ENCODE results near the gene HLA-DQA1.
"Not testable (repeated sequence)": the region's sequence is repeated elsewhere in the genome, so short reads cannot be mapped to it uniquely, and the experiment has no call there.

HLA-DQA1 gene

DNA sequence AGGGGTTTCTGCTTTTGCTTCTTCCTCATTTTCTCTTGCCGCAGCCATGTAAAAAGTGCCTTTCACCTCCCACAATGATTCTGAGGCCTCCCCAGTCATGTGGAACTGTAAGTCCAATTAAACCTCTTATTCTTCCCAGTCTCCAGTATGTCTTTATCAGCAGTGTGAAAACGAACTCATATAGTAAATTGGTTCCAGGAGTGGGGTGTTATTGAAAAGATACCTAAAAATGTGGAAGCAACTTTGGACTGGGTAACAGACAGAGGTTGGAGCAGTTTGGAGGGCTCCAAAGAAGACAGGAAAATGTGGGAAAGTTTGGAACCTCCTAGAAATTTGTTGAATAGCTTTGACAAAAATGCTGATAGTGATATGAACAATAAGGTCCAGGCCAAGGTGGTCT lies 34.7 kb downstream of the HLA-DQA1 start:
- H3K36me3 ChIP-seq (ENCODE audit: control insufficient read depth, insufficient read depth, low read length); H3K9me3 ChIP-seq (ENCODE audit: control insufficient read depth, low read length); H3K4me3 ChIP-seq (ENCODE audit: extremely low read depth, insufficient read depth, low read length, poor library complexity, severe bottlenecking); H3K27ac ChIP-seq (ENCODE audit: low read depth, low read length, severe bottlenecking); H3K4me1 ChIP-seq (ENCODE audit: control insufficient read depth, insufficient read depth, low read length, poor library complexity, severe bottlenecking): not testable (repeated sequence)
- 67% methylated on average over 1 of the region's 2 CpGs; no CpG with 5 or more reads in 1 of the 2 experiments for WGBS, 2 experiments (ENCODE audit: insufficient coverage in 2 of 2)

DNA sequence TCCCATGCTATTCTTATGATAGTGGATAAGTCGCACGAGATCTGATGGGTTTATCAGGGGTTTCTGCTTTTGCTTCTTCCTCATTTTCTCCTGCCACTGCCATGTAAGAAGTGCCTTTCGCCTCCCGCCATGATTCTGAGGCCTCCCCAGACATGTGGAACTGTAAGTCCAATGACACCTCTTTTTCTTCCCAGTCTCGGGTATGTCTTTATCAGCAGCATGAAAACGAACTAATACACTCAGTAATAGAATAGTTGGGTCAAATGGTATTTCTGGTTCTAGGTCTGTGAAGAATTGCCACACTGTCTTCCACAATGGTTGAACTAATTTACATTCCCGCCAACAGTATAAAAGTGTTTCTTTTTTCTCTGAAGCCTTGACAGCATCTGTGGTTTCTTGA lies 36.9 kb downstream of the HLA-DQA1 start:
- no CpG with 5 or more reads among the region's 7 CpGs for WGBS, 2 experiments (ENCODE audit: insufficient coverage in 2 of 2)
- H3K36me3 ChIP-seq (ENCODE audit: control insufficient read depth, insufficient read depth, low read length); H3K27ac ChIP-seq (ENCODE audit: low read depth, low read length, severe bottlenecking); H3K4me3 ChIP-seq (ENCODE audit: extremely low read depth, insufficient read depth, low read length, poor library complexity, severe bottlenecking); H3K4me1 ChIP-seq (ENCODE audit: control insufficient read depth, insufficient read depth, low read length, poor library complexity, severe bottlenecking); H3K9me3 ChIP-seq (ENCODE audit: control insufficient read depth, low read length): not testable (repeated sequence)

DNA sequence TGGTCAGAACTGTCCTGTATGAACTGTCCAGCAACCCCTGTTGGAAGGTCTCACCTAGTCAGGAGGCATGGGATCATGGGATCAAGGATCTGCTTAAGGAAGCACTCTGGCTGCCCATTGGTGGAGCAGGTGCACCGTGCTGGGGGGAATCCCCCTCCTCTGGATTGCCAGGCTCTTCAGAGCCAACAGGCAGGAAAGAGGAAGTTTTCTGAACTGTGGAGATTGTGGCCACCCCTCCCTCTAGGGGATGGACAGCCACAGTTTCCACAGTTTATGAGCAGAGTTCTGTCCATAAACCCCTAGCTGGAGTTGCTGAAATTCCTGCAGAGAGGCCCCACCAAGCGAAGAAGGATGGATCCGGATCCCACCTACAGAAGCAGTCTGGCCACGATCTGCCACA lies 42.3 kb downstream of the HLA-DQA1 start:
- no peaks in the 10 kb centered on the region for H3K4me1 ChIP-seq (ENCODE audit: control insufficient read depth, insufficient read depth, low read length, poor library complexity, severe bottlenecking)
- H3K4me3 ChIP-seq (ENCODE audit: extremely low read depth, insufficient read depth, low read length, poor library complexity, severe bottlenecking), result no peak overlapping the region
- no peak overlapping the region for H3K27ac ChIP-seq (ENCODE audit: low read depth, low read length, severe bottlenecking)
- H3K9me3 ChIP-seq (ENCODE audit: control insufficient read depth, low read length), result no peaks in the 10 kb centered on the region
- WGBS, 2 experiments (ENCODE audit: insufficient coverage in 2 of 2), result 46 to 63% methylated on average over 2 to 4 of the region's 4 CpGs
- no peaks in the 10 kb centered on the region for H3K36me3 ChIP-seq (ENCODE audit: control insufficient read depth, insufficient read depth, low read length)

DNA sequence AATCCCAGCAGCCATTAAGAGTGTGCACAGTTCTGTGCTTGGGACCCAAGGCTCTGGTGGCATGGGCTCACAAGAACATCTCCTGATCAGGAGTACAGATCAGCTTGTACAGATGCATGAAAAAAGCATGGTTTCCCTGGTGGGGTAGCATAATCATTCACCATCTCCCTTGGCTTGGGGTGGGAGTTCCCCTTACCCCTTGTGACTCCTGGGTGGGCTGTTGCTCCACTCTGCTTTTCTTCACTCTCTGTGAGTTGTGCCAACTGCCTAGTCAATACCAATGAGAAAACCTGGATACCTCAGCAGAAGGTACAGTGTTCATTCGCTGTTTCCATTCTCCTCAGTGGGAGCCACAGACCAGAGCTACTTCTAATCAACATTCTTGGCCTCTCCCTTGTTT lies 42.8 kb downstream of the HLA-DQA1 start:
- WGBS, 2 experiments (ENCODE audit: insufficient coverage in 2 of 2), result 57% methylated on average over 1 of the region's 1 CpG; no CpG with 5 or more reads in 1 of the 2 experiments
- H3K4me1 ChIP-seq (ENCODE audit: control insufficient read depth, insufficient read depth, low read length, poor library complexity, severe bottlenecking), result no peaks in the 10 kb centered on the region
- no peak overlapping the region for H3K27ac ChIP-seq (ENCODE audit: low read depth, low read length, severe bottlenecking)
- no peaks in the 10 kb centered on the region for H3K36me3 ChIP-seq (ENCODE audit: control insufficient read depth, insufficient read depth, low read length)
- H3K9me3 ChIP-seq (ENCODE audit: control insufficient read depth, low read length), result no peaks in the 10 kb centered on the region
- H3K4me3 ChIP-seq (ENCODE audit: extremely low read depth, insufficient read depth, low read length, poor library complexity, severe bottlenecking), result no peak overlapping the region

DNA sequence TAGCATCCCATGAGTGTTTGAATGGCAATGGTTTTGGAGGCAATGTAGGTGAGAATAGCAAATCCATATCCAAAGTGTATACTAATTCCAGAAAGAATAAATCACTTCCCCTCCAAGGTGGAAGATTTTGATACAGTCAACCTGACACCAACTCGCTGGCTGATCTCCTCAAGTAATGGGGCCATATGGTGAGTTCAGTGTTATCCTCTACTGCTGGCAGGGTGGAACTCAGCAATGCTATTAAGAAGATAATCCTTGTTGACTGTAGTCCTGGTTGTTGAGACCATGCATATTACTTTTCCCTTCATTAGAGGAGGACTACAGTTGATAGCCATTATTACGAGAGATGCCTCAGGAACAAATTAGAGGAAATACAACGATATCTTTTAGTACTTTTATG lies 47.0 kb downstream of the HLA-DQA1 start:
- Histone ChIP-seq H3K9me3 (ENCODE audit: control insufficient read depth, low read length) (no peaks in the 10 kb centered on the region), H3K4me1 (ENCODE audit: control insufficient read depth, insufficient read depth, low read length, poor library complexity, severe bottlenecking) (no peaks in the 10 kb centered on the region), H3K27ac (ENCODE audit: low read depth, low read length, severe bottlenecking) (no peak overlapping the region), H3K4me3 (ENCODE audit: extremely low read depth, insufficient read depth, low read length, poor library complexity, severe bottlenecking) (no peak overlapping the region), H3K36me3 (ENCODE audit: control insufficient read depth, insufficient read depth, low read length) (no peaks in the 10 kb centered on the region)
- WGBS, 2 experiments (ENCODE audit: insufficient coverage in 2 of 2), result 60% methylated on average over 1 of the region's 3 CpGs

DNA sequence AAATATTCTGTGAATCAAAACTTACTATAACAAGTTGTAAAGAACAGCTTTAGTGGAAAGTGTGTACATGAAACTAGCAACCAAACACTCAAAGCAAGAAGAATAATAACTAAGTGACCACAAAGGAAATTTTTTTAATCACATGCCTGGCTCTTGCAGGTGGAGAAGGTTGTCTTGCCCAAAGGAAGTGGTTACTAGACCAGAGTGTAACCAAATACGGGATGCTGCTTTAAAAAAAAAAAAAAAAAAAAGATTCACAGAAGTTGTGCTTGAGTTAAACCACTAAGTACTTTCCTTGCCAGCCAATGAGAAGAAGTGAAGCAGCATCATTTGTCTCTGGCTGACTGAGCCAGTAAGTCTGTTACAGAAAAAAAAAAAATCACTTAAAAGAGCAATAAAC lies 48.4 kb downstream of the HLA-DQA1 start:
- 50% methylated on average over 1 of the region's 1 CpG; no CpG with 5 or more reads in 1 of the 2 experiments for WGBS, 2 experiments (ENCODE audit: insufficient coverage in 2 of 2)
- Histone ChIP-seq H3K9me3 (ENCODE audit: control insufficient read depth, low read length) (no peaks in the 10 kb centered on the region), H3K4me1 (ENCODE audit: control insufficient read depth, insufficient read depth, low read length, poor library complexity, severe bottlenecking) (no peaks in the 10 kb centered on the region), H3K4me3 (ENCODE audit: extremely low read depth, insufficient read depth, low read length, poor library complexity, severe bottlenecking) (no peak overlapping the region), H3K36me3 (ENCODE audit: control insufficient read depth, insufficient read depth, low read length) (no peaks in the 10 kb centered on the region), H3K27ac (ENCODE audit: low read depth, low read length, severe bottlenecking) (no peak overlapping the region)

DNA sequence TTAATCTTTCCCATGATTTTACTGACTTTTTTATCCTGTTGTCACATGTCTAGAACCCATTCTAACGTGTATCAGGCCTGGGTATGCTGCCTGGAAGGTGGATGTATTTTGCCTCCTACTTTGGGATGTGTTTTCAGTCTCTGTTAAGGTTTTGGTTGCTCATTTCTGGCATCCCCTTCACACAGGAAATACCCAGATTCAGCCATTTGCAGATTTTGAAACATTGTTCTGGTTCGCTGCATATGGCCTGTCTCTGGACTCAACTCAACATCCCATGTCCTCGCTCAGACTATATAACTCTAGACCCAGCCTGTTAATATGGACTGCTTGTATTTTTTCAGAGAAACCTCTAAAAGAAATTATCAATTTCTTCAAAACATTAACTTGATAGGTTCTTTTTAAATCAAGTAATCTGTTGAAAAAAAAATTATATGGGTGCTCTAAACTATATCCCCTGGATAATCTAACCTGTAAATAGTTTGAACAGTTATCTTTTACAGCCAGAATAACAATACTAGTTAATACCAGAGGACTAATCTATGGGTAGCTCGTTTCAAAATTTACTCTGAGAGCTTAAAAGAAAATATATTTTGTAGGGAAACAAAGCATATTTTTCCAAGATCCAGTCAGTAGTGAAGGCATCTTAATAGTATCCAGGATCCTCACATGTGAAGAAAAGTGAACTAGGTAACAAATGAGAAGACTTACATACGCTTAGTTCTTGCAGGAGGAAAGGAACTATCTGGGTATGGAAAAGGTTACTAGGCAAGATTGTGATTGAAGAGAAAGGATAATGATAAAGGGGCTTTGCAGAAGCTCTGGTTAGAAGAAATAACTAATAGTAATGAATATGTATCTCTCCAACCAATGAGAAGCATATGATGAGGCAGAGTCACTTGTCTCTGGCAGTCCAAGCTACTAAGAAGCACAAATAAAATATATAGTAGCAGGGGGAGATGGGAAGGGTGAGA lies 52.6 kb downstream of the HLA-DQA1 start:
- Histone ChIP-seq H3K36me3 (ENCODE audit: control insufficient read depth, insufficient read depth, low read length) (no peaks in the 10 kb centered on the region), H3K27ac (ENCODE audit: low read depth, low read length, severe bottlenecking) (no peak overlapping the region), H3K9me3 (ENCODE audit: control insufficient read depth, low read length) (peaks cover 5% of the 10 kb centered on the region), H3K4me3 (ENCODE audit: extremely low read depth, insufficient read depth, low read length, poor library complexity, severe bottlenecking) (no peak overlapping the region), H3K4me1 (ENCODE audit: control insufficient read depth, insufficient read depth, low read length, poor library complexity, severe bottlenecking) (no peaks in the 10 kb centered on the region)
- 77 to 82% methylated on average over 1 to 4 of the region's 5 CpGs for WGBS, 2 experiments (ENCODE audit: insufficient coverage in 2 of 2)

DNA sequence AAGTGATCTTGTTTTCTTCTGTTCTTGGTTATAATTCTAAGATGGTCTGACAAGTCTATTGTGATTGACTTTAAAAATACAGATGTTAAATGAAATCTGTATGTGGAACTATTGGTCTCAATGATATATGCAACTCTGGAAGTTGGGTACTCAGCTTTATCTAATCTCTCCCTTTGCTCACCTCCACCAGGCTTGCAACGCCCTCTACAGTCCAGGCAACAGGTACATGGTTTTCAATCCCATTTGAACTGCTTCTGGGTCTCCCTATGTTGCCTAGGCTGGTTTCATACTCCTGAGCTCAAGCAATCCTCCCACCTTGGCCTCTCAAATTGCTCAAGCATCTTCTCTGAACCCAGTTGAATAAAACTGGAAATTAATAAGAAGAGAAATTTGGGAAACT lies 54.8 kb downstream of the HLA-DQA1 start:
- H3K4me3 ChIP-seq (ENCODE audit: extremely low read depth, insufficient read depth, low read length, poor library complexity, severe bottlenecking), result no peak overlapping the region
- H3K36me3 ChIP-seq (ENCODE audit: control insufficient read depth, insufficient read depth, low read length), result no peaks in the 10 kb centered on the region
- peaks cover 5% of the 10 kb centered on the region for H3K9me3 ChIP-seq (ENCODE audit: control insufficient read depth, low read length)
- WGBS, 2 experiments (ENCODE audit: insufficient coverage in 2 of 2), result 0 to 14% methylated on average over 1 of the region's 1 CpG
- H3K4me1 ChIP-seq (ENCODE audit: control insufficient read depth, insufficient read depth, low read length, poor library complexity, severe bottlenecking), result no peaks in the 10 kb centered on the region
- H3K27ac ChIP-seq (ENCODE audit: low read depth, low read length, severe bottlenecking), result no peak overlapping the region

Measured in mesodermal cell (in vitro differentiated cells).